ENCODE data around the gene HES7. TPM values are rescaled to one million over a fixed set of nuclear protein-coding genes. Genes with fewer than 3 reads are reported as not detected.

HES7 gene
- total and polyA plus RNA-seq, 2 donors from 2014 or later: 0.25 TPM; not detected in 1

- H3K9ac ChIP-seq (ENCODE audit: low read length in 3 of 3): no peak overlapping the region
- intact Hi-C loops (cut with DNase I): no loop called here
- H3K4me3 ChIP-seq (ENCODE audit: low read length in 3 of 3): no peak overlapping the region
- no peaks in the 10 kb centered on the region for H3K27me3 ChIP-seq (ENCODE audit: control insufficient read depth, insufficient read depth, low read length)
- no peak overlapping the region for H3K27ac ChIP-seq (ENCODE audit: low read depth in 2 of 2, low read length in 2 of 2)
- no peaks in the 10 kb centered on the region for H3K36me3 ChIP-seq (ENCODE audit: control insufficient read depth in 2 of 3, insufficient read depth in 3 of 3, low read length in 3 of 3)
- no peaks in the 10 kb centered on the region for H3K4me1 ChIP-seq (ENCODE audit: control insufficient read depth in 2 of 3, insufficient read depth in 2 of 3, low read depth in 1 of 3, low read length in 3 of 3)
- no peak for DNase-seq
- no peak for TF ChIP-seq CTCF (IDR thresholded peaks at IDR 0.05; ENCODE audit: borderline replicate concordance, extremely low read depth, insufficient read depth)
- no peak for FAIRE-seq
- no peaks in the 10 kb centered on the region for H3K9me3 ChIP-seq (ENCODE audit: control insufficient read depth in 2 of 3, insufficient read depth in 1 of 3, low read length in 3 of 3)
Measured at GRCh38 chr17:8103549-8103948, 20.4 kb downstream of the HES7 start.

GRCh38 chr17:8101721-8102120, 22.2 kb downstream of the HES7 start:
- no peak for TF ChIP-seq CTCF (IDR thresholded peaks at IDR 0.05; ENCODE audit: borderline replicate concordance, extremely low read depth, insufficient read depth)
- no peak for FAIRE-seq
- Histone ChIP-seq H3K27ac (ENCODE audit: low read depth in 2 of 2, low read length in 2 of 2) (no peak overlapping the region), H3K27me3 (ENCODE audit: control insufficient read depth, insufficient read depth, low read length) (no peaks in the 10 kb centered on the region), H3K9me3 (ENCODE audit: control insufficient read depth in 2 of 3, insufficient read depth in 1 of 3, low read length in 3 of 3) (no peaks in the 10 kb centered on the region), H3K4me3 (ENCODE audit: low read length in 3 of 3) (no peak overlapping the region), H3K36me3 (ENCODE audit: control insufficient read depth in 2 of 3, insufficient read depth in 3 of 3, low read length in 3 of 3) (no peaks in the 10 kb centered on the region), H3K4me1 (ENCODE audit: control insufficient read depth in 2 of 3, insufficient read depth in 2 of 3, low read depth in 1 of 3, low read length in 3 of 3) (no peaks in the 10 kb centered on the region), H3K9ac (ENCODE audit: low read length in 3 of 3) (no peak overlapping the region)
- peak in 2 of 5 donors; percentile 17 to 40 for DNase-seq
- intact Hi-C loops (cut with DNase I): no loop called here

GRCh38 chr17:8100763-8101162, 23.1 kb downstream of the HES7 start:
- H3K9ac ChIP-seq (ENCODE audit: low read length in 3 of 3): no peak overlapping the region

More at GRCh38 chr17:8100763-8101162, 23.1 kb downstream of the HES7 start:
- no peak for FAIRE-seq
- no peak for TF ChIP-seq CTCF (IDR thresholded peaks at IDR 0.05; ENCODE audit: borderline replicate concordance, extremely low read depth, insufficient read depth)
- Histone ChIP-seq H3K27me3 (ENCODE audit: control insufficient read depth, insufficient read depth, low read length) (no peaks in the 10 kb centered on the region), H3K4me1 (ENCODE audit: control insufficient read depth in 2 of 3, insufficient read depth in 2 of 3, low read depth in 1 of 3, low read length in 3 of 3) (no peaks in the 10 kb centered on the region), H3K36me3 (ENCODE audit: control insufficient read depth in 2 of 3, insufficient read depth in 3 of 3, low read length in 3 of 3) (no peaks in the 10 kb centered on the region), H3K27ac (ENCODE audit: low read depth in 2 of 2, low read length in 2 of 2) (no peak overlapping the region), H3K9me3 (ENCODE audit: control insufficient read depth in 2 of 3, insufficient read depth in 1 of 3, low read length in 3 of 3) (no peaks in the 10 kb centered on the region), H3K4me3 (ENCODE audit: low read length in 3 of 3) (no peak overlapping the region)
- intact Hi-C loops (cut with DNase I): no loop called here
- no peak for DNase-seq

Data from kidney (tissue), 14 donors.